Right renal pelvis (tissue), 4 donors: ENCODE results near the gene TMEM109. TPM values are rescaled to one million over a fixed set of nuclear protein-coding genes. Genes with fewer than 3 reads are reported as not detected.

Source experiments
- DNase-seq, 4 donors: peaks; one replicate each; pipeline ENCODE4 v3.0.0-alpha.2; 2013; ENCODE audit warnings: low read depth in 4 of 4, low spot score in 3 of 4, missing footprints in 1 of 4
- polyA plus RNA-seq, 4 donors: library from polyadenylated mRNA; unstranded; fragments of 120-200 nt; gene quantifications; one replicate each; pipeline ENCODE4 v1.2.1, GENCODE V29; 2013; ENCODE audit not compliant: insufficient read length in 4 of 4

TMEM109 gene
- polyA plus RNA-seq, 4 donors: 83.6 to 104 (median 91.9) TPM

DNA sequence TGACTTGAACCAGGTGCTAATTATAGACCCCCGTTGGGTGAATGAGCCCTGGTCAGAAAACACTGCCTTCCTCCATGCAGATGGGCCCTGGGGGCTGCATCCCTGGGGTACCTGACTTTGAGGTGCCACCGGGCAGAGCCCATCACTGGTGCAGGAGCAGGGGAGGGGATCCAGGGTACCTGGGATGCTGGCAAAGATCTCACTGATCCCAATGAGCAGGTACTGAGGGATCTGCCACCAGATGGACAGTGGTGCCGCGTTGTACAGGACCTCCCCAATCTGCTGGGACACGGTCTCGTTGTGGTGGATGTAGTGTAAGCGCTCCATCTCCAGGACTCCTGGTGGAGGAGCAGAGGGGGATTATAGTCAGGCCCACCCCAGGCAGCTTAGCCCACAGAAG is 25.3 kb downstream of the TMEM109 start:
- no peak for DNase-seq

DNA sequence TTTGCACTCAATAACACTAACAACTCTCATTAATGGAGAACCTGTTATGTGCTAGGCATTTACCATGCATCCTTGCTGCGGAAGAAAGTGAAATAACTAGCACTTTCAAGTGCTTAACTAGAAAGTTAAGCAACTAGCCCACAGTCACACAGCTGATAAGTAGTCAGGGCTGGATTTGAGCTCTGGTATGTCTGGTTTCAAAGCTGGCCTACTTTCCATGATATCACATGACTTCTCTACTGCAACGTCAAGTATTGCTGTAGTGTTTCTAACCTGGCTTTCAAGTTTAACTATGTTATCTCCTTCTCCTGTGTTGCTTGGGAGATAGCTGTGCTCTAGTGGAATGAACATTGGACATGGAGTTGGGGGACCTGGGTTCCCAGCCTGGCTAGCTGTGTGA is 25.9 kb downstream of the TMEM109 start:
- DNase-seq: no peak

- DNase-seq: no peak
Measured at GRCh38 chr11:60941371-60942119, 27.6 kb downstream of the TMEM109 start.

DNA sequence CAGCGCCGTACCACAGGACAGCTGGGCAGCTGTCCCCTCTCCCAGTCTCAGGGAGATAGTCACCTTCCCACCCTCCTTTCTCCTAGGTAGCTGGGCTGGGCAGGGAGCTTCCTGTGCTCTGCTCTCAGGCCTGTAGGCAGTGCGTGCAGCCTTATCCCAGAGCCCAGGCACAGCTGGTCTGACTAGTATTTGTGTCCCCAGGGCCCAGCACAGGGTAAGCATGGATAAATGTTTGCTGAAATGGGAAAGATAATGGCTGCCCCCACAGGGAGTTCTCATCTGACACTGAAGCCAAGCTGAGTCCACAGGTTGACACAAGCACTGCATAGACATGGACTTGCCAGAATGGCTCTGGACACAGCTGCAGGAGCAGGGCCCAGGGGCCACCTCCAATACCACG is 28.3 kb downstream of the TMEM109 start:
- no peak for DNase-seq

GRCh38 chr11:60942970-60943565 is 29.1 kb downstream of the TMEM109 start:
- no peak for DNase-seq

- no peak for DNase-seq
Measured at GRCh38 chr11:60944490-60945294, 30.7 kb downstream of the TMEM109 start.

DNA sequence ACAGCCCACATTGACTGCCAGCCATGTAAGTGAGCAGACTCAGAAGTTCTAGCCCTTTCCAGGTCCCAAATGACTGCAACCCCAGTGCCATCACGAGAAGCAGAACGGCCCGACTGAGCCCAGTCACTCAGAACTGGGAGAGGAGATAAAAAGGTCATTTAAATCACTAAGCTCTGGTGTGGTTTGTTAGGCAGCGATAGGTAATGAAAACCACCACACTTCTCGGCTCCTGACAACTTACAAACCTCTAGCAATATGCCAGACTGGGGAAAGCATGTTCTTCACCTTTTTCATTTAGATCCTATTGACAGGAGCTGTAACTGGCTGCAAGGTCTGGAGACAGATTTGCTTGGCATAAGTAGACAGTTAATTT is 31.3 kb downstream of the TMEM109 start:
- no peak for DNase-seq

DNA sequence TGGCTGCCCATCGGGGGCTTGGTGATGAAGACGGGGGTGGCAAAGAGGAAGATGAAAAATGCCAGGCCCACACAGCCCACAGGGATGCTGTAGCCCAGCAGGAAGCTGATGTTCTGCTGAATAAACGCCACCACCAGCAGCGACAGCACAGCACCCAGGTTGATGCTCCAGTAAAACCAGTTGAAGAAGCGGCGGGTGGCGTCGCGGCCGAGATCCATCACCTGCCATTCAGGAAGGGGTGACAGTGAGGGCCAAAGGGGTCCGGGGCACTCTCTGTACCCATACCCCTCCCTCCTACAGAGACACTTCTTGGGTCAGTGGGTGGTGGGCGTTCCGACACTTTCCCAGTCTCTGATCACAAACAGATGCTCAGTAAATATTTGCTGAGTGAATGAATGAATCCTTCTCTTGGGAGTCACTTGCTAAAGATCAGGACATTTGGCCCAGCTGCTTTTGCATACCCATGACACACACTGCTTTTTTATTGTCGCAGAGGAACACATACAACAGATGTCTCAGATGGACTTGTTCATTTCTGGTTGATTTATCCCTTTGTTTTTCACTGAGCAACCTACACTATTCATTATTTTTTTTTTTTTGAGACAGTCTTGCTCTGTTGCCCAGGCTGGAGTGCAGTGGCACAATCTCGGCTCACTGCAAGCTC is 32.8 kb downstream of the TMEM109 start:
- DNase-seq: no peak

- no peak for DNase-seq
Measured at GRCh38 chr11:60947700-60948099, 33.7 kb downstream of the TMEM109 start.

DNA sequence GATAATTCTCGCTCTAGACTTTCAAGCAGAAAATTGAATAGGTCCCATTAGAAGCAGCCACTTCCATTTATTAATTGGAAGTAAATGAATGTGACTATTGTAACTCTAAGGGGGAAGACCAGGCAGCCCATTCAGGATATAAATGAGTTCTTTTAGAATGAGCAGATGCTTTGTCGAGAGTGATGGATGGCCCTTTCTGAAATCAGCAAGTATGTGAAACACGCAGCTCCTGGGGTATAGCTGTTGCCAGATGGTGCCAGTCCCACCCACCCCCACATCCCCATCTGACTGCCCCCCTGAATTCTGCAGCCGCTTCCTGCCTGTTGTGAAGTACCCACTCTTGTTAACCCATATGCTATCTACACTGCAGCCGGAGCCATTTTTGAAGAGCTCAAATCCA is 34.3 kb downstream of the TMEM109 start:
- DNase-seq: no peak

DNA sequence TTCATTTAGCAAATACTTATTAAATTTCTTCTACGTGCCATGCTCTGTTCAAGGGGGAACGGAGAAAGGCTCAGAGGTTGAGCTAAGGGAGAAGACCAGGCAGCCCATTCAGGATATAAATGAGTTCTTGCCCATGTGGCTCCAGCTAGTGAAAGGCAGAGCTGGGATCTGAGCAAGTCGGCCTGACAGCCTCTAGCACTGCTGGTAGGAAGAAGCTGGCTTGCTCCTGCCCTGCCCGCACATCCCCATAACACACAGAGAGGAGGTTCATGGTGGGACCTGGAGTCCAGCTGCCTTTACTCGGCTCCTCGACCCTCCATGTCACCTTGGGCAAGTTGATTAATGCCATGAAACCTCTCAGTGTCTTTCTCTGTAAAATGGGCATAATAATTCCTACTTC is 36.1 kb downstream of the TMEM109 start:
- no peak for DNase-seq

DNA sequence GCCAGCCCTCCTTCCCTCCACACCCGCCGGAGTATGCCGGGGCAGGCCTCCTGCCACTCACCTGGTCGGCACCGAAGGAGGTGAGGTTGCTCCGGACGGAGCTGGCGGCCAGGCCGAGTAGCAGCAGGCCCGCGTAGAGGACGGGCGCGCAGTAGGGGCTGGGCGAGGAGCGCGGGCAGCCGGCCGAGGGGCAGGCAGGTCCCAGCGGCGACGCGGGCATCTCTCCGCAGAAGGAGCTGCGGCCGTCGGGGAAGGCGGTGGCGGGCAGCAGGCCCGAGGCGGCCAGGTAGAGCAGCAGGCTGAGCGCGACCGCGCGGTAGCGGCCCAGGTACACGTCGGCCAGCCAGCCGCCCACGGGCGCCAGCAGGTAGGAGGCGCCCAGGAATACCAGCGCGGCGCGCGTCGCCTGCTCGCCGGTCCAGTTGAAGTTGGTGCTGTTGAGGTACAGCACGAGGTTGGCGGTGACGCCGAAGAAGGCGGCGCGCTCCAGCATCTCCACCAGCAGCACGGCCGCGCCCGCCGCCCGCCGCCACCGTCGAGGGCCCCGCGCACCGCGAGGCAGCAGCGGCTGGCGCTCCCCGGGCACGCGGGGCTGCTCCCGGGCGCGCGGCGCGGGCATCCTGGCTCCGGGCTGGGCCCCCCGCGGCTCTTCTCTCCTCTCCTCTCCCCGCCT is 37.1 kb downstream of the TMEM109 start:
- DNase-seq: no peak

- DNase-seq: no peak
Measured at GRCh38 chr11:60951606-60951903, 37.6 kb downstream of the TMEM109 start.

- DNase-seq: peak in 1 of 4 donors; percentile 24
Measured at GRCh38 chr11:60951904-60952741, 38.2 kb downstream of the TMEM109 start, which contains the start of gene SLC15A3. Gene SLC15A3 (minus strand): TSS chr11:60952176. CDS start chr11:60951551, 625 bp downstream.

- DNase-seq: no peak
Measured at GRCh38 chr11:60952742-60953170, 38.8 kb downstream of the TMEM109 start.

DNA sequence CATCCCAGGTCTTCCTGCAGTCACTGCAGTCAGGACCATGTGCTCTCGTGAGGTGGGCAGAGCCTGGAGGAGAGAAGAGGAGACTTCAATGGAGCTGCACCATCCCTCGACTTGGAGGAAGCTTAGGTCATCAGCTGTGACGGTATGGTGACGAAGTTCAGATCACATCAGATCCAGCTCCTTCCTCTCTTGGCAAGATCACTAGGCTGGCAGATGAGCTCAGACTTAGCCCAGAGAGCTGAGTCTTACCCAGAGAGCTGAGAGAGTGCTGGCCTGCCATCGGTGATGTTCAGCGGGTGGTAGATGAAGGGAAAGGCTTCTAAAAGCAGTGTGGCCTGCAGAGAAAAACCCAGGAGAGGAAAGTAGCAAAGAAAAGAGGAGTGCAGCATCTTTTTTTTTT is 39.8 kb downstream of the TMEM109 start:
- DNase-seq: no peak

GRCh38 chr11:60954421-60954820 is 40.5 kb downstream of the TMEM109 start:
- no peak for DNase-seq

DNA sequence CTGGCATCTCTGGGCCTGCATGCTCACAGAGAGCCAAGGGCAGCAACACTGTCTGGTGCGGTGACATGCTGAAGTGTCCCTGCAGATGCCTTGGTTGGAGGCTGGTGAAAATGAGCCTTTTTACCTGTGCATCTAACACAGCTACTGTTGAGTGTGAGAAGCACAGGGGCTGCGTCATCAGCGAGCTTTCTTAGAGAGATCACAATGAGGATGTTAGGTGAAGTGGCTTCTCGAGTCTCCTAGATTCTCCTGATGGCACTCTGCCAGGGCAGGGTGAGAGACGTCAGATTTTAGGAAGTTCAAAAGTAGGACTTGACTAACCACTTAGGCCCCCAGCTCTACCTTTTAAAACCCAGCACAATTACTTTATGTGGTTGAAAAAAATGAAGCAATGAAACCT is 41.6 kb downstream of the TMEM109 start:
- no peak for DNase-seq

DNA sequence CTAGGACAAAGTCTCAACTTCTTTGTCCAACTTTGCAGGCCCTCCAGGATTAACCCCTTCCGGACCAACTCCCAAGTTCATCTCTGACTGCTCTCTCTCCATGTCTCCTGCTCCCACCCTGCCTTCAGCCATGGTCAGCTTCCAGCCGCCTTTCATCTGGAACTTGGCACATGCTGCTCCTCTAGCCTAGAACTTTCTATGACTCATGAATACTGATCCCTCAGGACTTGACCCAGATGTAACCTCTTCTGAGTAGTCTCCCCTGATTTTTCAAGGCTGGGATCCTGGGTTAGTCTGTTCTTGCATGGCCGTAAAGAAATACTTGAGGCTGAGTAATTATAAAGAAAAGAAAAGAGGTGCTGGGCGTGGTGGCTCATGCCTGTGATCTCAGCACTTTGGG is 43.2 kb downstream of the TMEM109 start:
- no peak for DNase-seq

- no peak for DNase-seq
Measured at GRCh38 chr11:60959431-60959830, 45.5 kb downstream of the TMEM109 start.
